Lung (tissue), 12 donors: ENCODE measurements around the gene IKBKE. TPM values are rescaled to one million over a fixed set of nuclear protein-coding genes. Genes with fewer than 3 reads are reported as not detected.

ENCODE experiments used
- ATAC-seq: fragments of 200-7000 bp; cut with Tn5 transposase; one replicate; pipeline ENCODE4 v1.9.1; 2020; ENCODE audit warnings: moderate number of reproducible peaks; ENCODE audit not compliant: insufficient read depth, low FRiP score
- DNase-seq, 3 donors: peaks; one replicate each; pipeline ENCODE4 v3.0.0-alpha.2; 2013 to 2017
- H3K27ac ChIP-seq, 2 donors: one replicate each; pipeline ENCODE4 v1.5.1; 2013; ENCODE audit warnings: mild to moderate bottlenecking in 2 of 2, moderate library complexity in 2 of 2, control low read depth in 1 of 2, inconsistent platforms in 1 of 2, low read depth in 1 of 2, low read length in 1 of 2
- H3K27me3 ChIP-seq, 3 donors: one replicate each; pipeline ENCODE4 v1.5.1; 2013; ENCODE audit warnings: low read length in 2 of 3; ENCODE audit not compliant: control insufficient read depth in 3 of 3, insufficient read depth in 3 of 3
- H3K36me3 ChIP-seq, 4 donors: one replicate each; pipeline ENCODE4 v1.5.1; 2013; ENCODE audit warnings: low read length in 4 of 4, mild to moderate bottlenecking in 1 of 4, moderate library complexity in 1 of 4; ENCODE audit not compliant: control insufficient read depth in 4 of 4, insufficient read depth in 4 of 4
- H3K4me1 ChIP-seq, 5 donors: one replicate each; pipeline ENCODE4 v1.5.1; 2013; ENCODE audit warnings: low read length in 5 of 5, mild to moderate bottlenecking in 2 of 5, moderate library complexity in 1 of 5; ENCODE audit not compliant: control insufficient read depth in 5 of 5, insufficient read depth in 5 of 5
- H3K4me3 ChIP-seq: one replicate; pipeline ENCODE4 v1.5.1; 2013; ENCODE audit warnings: mild to moderate bottlenecking, control low read depth, moderate library complexity
- H3K9ac ChIP-seq, 2 donors: one replicate each; pipeline ENCODE4 v1.5.1; 2013; ENCODE audit warnings: low read length in 2 of 2, control low read depth in 1 of 2; ENCODE audit not compliant: insufficient read depth in 1 of 2
- H3K9me3 ChIP-seq, 4 donors: one replicate each; pipeline ENCODE4 v1.5.1; 2013; ENCODE audit warnings: low read length in 3 of 4, mild to moderate bottlenecking in 1 of 4, moderate library complexity in 1 of 4; ENCODE audit not compliant: control insufficient read depth in 4 of 4, insufficient read depth in 3 of 4
- CTCF ChIP-seq: IDR thresholded peaks from 2 replicates; pipeline ENCODE4 v1.5.1; 2012; ENCODE audit warnings: mild to moderate bottlenecking; ENCODE audit errors: control extremely low read depth, extremely low read depth
- whole genome bisulfite sequencing, 2 donors: extraction: QIAGEN DNeasy Blood & Tissue Kit; methylation state at CpG; one replicate each; pipeline ENCODE4 v1.1.7; 2013; 5-methylcytosine and 5-hydroxymethylcytosine counted together
- polyA plus RNA-seq, 2 donors: library from polyadenylated mRNA; stranded (reverse); fragments of 200-250 nt; gene quantifications; one replicate each; pipeline ENCODE4 v1.2.1, GENCODE V29; 2013
- total RNA-seq, 2 donors: library from RNA; depleted of rRNA in 1 of 2; stranded (reverse); fragments of >200 nt in 1 of 2; gene quantifications; one replicate each; pipeline ENCODE4 v1.2.1, GENCODE V29; 2014 to 2021
- donor health status: control.
- donor health status: control.
- donor health status: Bipolar disorder and iron deficiency.
- donor health status: healthy.
- donor health status: DM: yes; HTN: yes; CAD: no.

The IKBKE gene
- total and polyA plus RNA-seq, 4 donors = 6.1 to 17.1 (median 11.7) TPM

- TF ChIP-seq CTCF = no peak
- no peak overlapping the region for H3K4me3 ChIP-seq
- peaks cover 3 to 34% (median 29%) of the 10 kb centered on the region in 4 donors for H3K36me3 ChIP-seq
- no peak overlapping the region for H3K27ac ChIP-seq
- no peaks in the 10 kb centered on the region for H3K27me3 ChIP-seq
- H3K9ac ChIP-seq = no peak overlapping the region
- H3K4me1 ChIP-seq = peaks cover 0 to 2% (median 0%) of the 10 kb centered on the region in 5 donors
- WGBS, 2 donors = 91 to 95% methylated on average over 11 of the region's 11 CpGs
- DNase-seq (no peak), ATAC-seq (no peak)
- no peaks in the 10 kb centered on the region for H3K9me3 ChIP-seq
Observed at GRCh38 chr1:206446688-206447421, 23.4 kb upstream of the IKBKE start.

GRCh38 chr1:206447422-206447765 is 22.9 kb upstream of the IKBKE start:
- H3K27ac ChIP-seq = no peak overlapping the region

GRCh38 chr1:206447792-206448191 is 22.5 kb upstream of the IKBKE start:
- Histone ChIP-seq H3K27ac (no peak overlapping the region), H3K36me3 (peaks cover 3 to 35% (median 27%) of the 10 kb centered on the region in 4 donors), H3K9ac (no peak overlapping the region), H3K4me1 (peaks cover 0 to 2% (median 0%) of the 10 kb centered on the region in 5 donors), H3K4me3 (no peak overlapping the region), H3K9me3 (no peaks in the 10 kb centered on the region), H3K27me3 (no peaks in the 10 kb centered on the region)
- 89 to 96% methylated on average over 4 of the region's 4 CpGs for WGBS, 2 donors
- no peak for DNase-seq
- ATAC-seq = no peak
- no peak for TF ChIP-seq CTCF

More at GRCh38 chr1:206447422-206447765, 22.9 kb upstream of the IKBKE start:
- DNase-seq = no peak
- no peaks in the 10 kb centered on the region for H3K27me3 ChIP-seq
- H3K9ac ChIP-seq = no peak overlapping the region
- no peak for ATAC-seq
- H3K9me3 ChIP-seq = no peaks in the 10 kb centered on the region
- peaks cover 3 to 35% (median 27%) of the 10 kb centered on the region in 4 donors for H3K36me3 ChIP-seq
- no peak for TF ChIP-seq CTCF
- H3K4me1 ChIP-seq = peaks cover 0 to 2% (median 0%) of the 10 kb centered on the region in 5 donors
- WGBS, 2 donors = 79 to 84% methylated on average over 3 of the region's 3 CpGs
- H3K4me3 ChIP-seq = no peak overlapping the region
